OCI-LY3 (cell line): Measurements from ENCODE around the gene KLHL29.

Experiments used
- CTCF ChIP-seq: fragments of 200-600, 300-600 bp; sonication (generic); IDR thresholded peaks from 2 replicates; pipeline ENCODE4 v1.5.1; 2014; ENCODE audit warnings: antibody characterized with exemption, low read length, low read depth
- EZH2phosphoT487 ChIP-seq: fragments of 200-600 bp; shearing (Covaris generic); IDR thresholded peaks from 2 replicates; pipeline ENCODE4 v1.6.1; 2018; ENCODE audit warnings: antibody characterized with exemption, mixed run types, low read depth

DNA sequence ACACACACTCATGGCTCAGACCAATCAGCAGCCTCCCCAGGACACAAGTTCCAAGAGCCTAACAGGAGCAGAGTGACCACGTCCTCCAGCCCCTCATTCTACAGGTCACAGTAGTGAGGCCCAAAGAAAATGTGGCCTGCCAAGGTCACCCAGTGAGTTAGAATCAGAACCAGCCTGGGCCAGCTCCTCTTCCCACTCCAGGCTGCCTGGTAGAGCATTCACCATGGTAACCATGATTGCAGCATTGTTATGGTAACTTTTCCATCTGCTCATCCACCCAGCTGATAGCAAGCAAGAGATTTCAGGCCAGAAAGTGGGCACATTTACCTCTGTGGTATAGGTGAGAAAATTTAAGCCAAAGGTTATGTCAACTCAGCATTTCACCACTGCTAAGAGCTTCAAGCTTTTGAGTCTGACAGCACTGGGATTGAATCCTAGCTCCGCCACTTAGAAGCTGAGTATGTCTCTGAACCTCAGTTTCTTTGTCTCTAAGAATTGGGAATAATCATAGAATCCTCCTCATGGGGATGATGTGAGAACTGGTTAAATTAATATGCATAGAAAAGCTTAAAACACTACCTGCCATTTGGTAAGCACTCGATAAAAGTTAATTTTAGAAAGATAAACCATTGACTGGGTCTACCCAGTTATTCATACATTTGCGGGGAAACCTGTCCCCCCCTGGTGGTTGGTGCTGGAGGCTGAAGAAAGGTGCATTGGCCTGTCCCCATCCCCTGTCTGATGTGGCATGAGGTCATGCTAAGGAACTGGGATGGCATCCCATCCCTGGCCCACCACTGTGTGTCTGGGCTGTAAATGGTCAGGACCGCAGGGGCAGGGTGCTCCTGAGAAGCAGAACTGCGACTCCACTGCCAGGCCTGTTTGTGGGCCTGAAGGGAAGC is 181.5 kb downstream of the KLHL29 start:
- TF ChIP-seq CTCF = peak; percentile 47
- no peak for TF ChIP-seq EZH2phosphoT487
